GM21825 (cell line): ENCODE results near the gene M6PR.
"Not testable (repeated sequence)": the region's sequence is repeated elsewhere in the genome, so short reads cannot be mapped to it uniquely, and the experiment has no call there.

ENCODE experiments used
- ATAC-seq: cut with Tn5 transposase; IDR thresholded peaks from one replicate; pipeline ENCODE4 v1.9.1; 2021; ENCODE audit warnings: mild to moderate bottlenecking, moderate library complexity; ENCODE audit not compliant: unreplicated experiment

M6PR gene

DNA sequence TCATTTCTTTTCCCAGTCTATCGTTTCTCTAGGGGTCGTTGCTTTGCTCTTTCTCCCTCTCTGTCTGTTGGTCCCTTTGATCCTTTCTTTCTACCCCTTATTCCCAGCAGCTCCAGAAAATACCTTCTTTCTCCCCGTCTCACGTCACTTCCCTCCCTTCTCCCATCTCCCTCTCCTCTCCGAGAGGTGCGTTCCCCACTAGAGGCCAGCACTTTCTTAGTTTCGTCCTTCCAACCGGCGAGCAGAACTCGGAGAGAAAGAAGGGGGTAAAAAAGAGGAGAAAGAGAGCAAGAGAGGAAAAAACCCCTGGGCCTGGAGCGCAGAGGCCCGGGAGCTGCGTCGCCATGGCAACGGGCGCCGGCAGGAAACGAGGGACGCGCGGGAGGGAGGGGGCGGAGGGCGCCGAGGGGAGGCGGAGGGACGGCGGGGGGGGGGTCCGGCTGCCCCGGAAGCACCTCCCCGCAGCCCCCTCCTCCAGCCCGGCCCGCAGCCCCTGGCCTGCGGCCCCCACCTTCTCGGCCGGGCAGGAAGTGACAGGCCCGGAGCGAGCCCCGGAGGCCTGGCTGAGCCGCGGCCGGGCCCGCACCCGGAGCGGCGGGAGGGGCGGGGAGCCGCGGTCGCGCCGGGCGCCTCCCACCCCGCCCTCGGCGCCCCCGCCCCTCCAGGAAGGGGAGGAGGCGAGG is 35.3 kb downstream of the M6PR start, which contains the start of gene PHC1:
PHC1 (plus strand) TSS at position 477 of the 683 bp plus-strand sequence. CDS start 3,169 bp downstream, outside the sequence.
- peak; percentile 55 for ATAC-seq

DNA sequence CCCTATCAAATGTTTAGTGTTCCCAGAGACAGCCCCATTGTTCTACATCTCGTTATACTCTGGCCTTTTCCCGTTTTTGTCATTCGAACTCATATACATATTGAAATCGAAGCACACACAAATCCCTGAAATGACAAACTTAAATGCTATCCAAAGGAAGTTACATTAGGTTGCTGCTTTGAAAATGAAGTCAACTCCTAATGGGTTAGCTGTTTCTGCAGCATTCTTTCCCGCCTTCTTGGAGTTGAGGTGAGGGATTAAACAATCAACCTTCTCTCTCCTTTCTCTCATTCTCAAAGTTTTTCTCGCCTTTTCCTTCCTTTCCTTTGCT is 35.8 kb downstream of the M6PR start:
- ATAC-seq: no peak

DNA sequence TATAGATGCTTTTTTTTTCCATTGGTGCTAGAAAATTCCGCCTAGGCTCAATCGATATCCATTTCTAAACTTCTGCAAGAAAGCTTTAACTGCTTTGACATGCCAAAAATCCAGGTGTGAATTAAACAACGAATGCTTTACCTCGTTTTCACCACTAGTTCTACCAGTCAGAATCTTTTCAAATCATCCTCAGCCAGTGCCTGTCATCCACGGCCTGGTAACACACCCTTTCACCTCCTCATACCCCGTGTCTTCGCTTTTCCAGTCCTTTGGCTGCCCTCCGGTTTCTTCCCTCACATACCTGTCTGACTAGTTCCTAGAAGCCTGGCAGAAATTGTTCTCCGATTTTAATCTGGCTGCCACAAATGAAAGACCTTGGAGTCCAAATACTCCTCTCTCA is 36.5 kb downstream of the M6PR start:
- no peak for ATAC-seq

DNA sequence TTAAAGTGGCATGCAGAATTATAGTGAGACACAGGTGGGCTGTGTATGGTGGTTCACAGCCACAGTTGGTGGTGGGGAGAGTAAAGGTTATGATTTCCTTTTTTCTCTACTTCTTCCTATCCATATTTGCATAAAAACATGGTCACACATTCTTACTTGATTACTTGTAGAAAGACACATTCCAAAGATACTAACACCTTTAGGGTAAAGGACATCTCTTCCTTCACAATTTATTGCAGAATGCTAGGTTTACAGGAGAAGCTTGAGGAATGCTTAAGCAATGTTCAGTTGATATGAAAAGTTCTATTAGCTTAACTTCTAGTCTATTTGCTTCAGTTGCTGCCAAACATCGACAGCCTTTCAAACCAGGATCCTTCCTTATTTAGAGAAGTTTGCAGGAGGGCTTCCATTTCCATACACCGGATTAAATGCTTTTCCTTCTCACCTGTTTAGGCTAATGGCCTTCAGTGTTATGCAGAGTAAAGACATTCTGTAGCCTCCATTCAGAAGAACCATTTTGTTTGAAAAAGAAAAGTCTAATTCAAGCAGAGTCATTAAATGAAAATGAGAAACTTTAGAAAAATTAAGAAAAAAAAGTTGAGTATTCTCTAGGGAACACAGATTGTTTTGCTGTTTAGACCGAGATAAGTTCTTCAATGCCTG is 37.7 kb downstream of the M6PR start:
- no peak for ATAC-seq

DNA sequence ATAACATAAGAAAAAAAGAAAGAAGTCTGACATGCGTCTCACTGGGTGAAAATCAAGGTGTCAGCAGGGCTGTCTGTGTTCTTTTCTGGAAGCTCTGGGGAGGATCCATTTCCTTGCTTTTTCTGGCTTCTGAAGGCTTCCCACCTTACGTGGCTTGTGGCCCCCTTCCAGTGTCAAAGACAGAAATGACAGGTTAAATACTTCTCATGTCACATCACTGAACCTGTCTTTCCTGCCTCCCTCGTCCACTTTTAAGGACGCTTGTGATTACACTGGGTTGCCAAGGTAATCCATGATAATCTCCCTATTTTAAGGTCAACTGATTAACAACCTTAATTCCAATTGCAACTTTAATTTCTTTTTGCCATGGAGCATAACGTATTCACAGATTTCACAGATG is 39.7 kb downstream of the M6PR start:
- ATAC-seq: no peak

DNA sequence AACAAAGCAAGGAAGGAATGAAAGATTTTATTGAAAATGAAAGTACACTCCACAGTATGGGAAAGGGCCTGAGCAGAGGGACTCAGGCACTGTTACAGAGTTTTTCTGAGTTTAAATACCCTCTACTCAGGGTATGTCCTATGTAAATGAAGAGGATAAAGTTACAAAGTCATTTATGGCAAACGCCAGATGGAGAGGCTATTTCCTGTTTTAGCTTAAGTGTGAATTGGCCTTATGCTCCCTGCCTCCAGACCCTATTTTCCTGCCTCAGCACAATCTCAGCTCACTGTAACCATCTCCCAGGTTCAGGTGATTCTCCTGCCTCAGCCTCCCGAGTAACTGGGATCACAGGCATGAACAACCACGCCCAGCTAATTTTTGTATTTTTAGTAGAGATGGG is 41.9 kb downstream of the M6PR start:
- no peak for ATAC-seq

DNA sequence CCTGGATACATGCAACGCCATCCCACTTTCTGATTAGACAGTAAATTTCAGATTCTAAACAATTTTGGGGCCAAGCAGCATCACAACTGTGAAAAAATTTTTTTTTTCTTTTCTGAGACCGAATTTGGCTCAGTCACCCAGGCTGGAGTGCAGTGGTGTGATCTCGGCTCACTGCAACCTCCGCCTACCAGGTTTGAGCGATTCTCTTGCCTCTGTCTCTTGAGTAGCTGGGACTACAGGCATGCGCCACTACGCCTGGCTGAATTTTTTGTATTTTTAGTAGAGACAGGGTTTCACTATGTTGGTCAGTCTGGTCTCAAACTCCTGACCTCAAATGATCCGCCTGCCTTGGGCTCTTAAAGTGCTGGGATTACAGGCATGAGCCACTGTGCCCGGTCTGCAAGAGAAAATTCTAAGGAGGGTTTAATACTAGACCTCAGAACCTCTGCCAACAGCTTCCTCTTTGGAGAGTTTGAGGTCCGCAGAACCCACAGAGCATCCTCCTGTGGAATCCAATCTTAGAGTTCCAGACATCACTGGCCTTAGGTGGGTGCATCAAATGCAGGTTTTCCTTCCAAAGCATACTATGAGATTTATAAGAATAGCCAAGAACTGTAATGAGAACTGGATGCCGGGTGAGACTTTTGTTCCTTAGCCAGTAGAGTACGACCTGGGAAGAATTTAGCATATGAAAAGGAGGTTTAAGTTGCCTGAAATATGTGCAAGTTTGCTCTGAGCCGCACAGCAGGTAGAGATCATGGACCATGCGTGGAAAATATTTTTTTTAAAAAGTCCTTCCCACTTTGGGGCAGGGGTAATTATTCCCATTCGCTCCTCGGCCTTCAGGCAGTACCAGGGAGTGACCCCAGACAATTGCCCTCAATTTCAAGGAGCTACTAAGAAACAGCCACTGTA is 42.9 kb downstream of the M6PR start:
- ATAC-seq: no peak

DNA sequence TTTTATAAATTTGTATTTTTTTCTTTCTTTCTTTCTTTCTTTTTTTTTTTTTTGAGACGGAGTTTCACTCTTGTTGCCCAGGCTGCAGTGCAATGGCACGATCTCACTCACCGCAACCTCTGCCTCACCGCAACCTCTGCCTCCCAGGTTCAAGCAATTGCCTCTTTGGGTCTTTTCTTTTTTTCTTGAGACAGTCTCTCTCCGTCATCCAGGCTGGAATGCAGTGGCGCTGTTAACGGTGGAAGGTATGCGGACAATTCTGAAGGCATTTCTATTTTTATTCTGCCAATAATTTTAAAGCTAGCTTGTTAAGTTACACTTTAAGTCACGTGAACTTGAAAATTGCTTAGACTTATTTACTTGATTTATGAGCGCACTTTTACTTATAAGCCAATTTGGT is 43.9 kb downstream of the M6PR start:
- no peak for ATAC-seq

DNA sequence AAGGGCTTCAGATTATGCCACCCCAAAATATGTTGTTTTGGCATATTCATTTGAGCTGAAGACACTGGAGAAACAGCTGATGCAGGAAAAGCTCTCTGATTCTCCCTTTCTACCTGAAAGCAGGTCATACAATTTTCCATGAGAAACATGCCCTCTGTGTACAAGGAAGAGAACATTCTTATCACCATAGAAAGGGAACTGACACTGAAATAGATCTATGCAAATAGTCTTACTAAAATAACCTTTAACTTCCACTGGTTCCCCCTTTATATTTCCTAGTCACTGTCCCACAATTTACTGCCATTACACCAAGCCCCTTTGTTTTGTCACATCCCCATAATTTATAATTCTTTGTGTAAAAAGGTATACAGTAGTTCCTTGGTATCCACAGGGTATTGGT is 44.8 kb downstream of the M6PR start:
- ATAC-seq: no peak

DNA sequence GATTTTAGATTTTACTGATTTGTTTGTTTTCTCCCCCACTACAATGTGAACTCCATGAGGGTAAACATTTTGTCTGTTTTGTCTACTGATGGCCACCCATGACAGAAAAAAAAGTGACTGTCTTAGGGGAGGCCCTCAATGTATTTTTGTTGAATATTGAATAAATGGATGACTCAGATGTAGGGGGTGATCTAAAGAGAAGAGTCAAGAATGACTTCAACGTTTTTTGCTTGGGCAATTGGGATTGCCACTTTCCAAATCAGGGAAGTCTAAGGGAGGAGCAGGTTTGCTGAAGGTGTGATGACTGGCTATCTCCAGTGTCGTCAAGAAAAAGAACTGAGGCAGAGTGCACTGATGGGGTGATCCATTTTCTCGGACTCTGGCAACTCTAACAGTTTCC is 45.8 kb downstream of the M6PR start:
- no peak for ATAC-seq

DNA sequence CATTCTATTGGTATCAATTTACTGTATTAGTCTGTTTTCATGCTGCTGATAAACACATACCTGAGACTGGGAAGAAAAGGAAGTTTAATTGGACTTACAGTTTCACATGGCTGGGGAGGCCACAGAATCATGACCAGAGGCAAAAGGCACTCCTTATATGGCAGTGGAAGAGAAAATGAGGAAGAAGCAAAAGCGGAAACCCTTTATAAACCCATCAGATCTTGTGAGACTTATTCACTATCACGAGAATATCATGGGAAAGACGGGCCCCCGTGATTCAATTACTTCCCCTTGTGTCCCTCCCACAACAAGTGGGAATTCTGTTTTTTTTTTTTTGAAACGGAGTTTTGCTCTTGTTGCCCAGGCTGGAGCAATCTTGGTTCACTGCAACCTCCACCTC is 46.7 kb downstream of the M6PR start:
- ATAC-seq: not testable (repeated sequence)

DNA sequence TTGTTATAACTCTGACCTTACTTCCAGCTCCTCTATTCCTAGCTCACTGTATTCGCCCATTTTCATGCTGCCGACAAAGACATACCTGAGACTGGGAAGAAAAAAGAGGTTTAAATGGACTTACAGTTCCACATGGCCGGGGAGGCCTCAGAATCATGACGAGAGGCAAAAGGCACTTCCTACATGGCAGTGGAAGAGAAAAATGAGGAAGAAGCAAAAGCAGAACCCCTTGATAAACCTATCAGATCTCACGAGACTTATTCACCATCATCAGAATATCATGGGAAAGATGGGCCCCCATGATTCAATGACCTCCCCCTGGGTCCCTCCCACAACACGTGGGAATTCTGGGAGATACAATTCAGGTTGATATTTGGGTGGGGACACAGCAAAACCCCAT is 49.6 kb downstream of the M6PR start:
- ATAC-seq: no peak

DNA sequence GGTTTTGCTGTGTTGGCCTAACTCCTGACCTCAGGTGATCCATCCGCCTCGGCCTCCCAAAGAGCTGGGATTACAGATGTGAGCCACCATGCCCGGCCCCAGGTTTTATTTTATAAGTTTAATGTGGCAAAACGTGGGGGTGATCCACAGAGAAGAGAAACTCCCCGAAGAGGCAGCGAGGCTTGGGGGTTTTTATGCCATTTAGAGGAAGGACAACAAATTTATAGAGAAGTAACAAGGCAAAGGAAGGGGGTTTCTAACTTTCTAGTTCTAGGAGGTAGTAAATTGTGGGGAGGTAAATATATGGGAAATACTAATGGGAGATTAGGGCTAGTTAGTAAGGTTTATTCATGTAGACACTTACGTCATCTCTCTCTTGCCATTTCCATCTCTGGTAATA is 52.4 kb downstream of the M6PR start:
- no peak for ATAC-seq

DNA sequence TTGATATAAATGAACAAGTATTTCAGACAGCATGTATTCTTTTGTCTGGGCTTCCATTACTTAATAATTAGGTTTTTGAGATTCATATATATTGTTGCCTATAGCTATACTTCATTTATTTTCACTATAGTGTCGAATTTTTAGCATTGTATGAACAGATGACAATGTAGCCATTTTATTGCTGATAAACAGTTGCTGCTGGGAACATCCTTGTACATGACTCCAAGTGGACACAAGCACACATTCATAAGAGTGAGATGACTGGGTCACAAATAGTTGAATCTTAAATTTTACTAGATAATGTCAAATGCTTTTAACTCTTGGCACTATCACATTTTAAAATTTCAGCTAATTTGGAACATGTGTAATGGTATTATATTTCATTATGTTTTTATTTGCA is 54.5 kb downstream of the M6PR start:
- no peak for ATAC-seq

DNA sequence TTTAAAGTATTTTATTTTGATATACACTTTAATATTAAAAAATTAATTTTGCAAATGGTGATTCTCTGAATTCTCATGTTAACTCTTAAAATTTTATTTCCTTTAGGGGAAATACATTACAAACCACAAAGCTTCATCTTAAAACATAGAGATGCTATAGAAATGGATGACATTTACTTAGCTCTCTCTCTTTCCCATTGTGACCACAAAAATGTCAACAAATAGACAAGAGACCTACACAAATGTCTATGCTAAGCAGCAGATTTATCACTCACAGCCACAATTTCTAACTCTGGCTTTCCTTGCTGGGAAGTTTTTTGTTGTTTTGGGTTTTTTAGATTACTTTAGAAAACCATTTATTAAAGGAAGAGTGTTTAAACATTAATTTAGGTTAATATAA is 55.1 kb downstream of the M6PR start:
- no peak for ATAC-seq

DNA sequence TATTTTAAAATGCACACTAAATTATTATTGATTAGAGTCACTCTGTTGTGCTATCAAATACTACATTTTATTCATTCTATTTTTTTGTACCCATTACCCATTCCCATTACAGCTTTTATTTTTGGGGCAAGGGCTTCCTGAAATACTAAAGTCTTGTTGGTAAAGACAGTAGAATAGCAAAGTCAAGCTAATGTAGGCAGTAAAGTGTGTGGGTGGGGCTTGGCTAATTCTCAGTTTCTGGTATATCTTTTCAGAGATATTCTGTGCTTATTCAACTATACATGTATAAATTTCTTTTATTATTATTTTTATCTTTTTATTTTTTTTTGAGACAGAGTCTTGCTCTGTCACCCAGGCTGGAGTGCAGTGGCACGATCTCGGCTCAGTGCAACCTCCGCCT is 57.5 kb downstream of the M6PR start:
- ATAC-seq: no peak
